CD14-positive monocyte (primary cell): ENCODE data around the gene UBE2QL1. TPM values are rescaled to one million over a fixed set of nuclear protein-coding genes. Genes with fewer than 3 reads are reported as not detected.

Experiments used
- DNase-seq, 3 donors: peaks; one replicate each; pipeline ENCODE4 v3.0.0-alpha.2; 2011 to 2022
- H2AFZ ChIP-seq: 2 replicates; pipeline ENCODE4 v1.6.0; 2012; ENCODE audit warnings: mild to moderate bottlenecking, low read depth, low read length, inconsistent platforms; ENCODE audit not compliant: insufficient read depth, poor library complexity, severe bottlenecking
- H3K27ac ChIP-seq, 2 donors: 1 replicate in 1 of 2; 2 replicates in 1 of 2; pipeline ENCODE4 v1.5.1; 2012 to 2013; ENCODE audit warnings: low read length in 2 of 2, control low read depth in 1 of 2, inconsistent platforms in 1 of 2, low read depth in 1 of 2, mild to moderate bottlenecking in 1 of 2
- H3K27me3 ChIP-seq, 2 donors: one replicate each; pipeline versions ENCODE4 v1.6.0 to v1.6.1; 2011 to 2013; ENCODE audit warnings: low read length in 2 of 2; ENCODE audit not compliant: control insufficient read depth in 2 of 2, insufficient read depth in 2 of 2
- H3K36me3 ChIP-seq, 2 donors: replicated peaks in 1 of 2; 1 replicate in 1 of 2; 2 replicates in 1 of 2; pipeline versions ENCODE4 v1.5.1 to v1.6.1; 2012 to 2013; ENCODE audit warnings: low read length in 2 of 2, control low read depth in 1 of 2, inconsistent platforms in 1 of 2, mild to moderate bottlenecking in 1 of 2; ENCODE audit not compliant: insufficient read depth in 2 of 2, control insufficient read depth in 1 of 2
- H3K4me1 ChIP-seq, 2 donors: 1 replicate in 1 of 2; 2 replicates in 1 of 2; pipeline versions ENCODE4 v1.5.1 to v1.6.1; 2012 to 2013; ENCODE audit warnings: low read length in 2 of 2, control low read depth in 1 of 2, inconsistent platforms in 1 of 2, mild to moderate bottlenecking in 1 of 2, moderate library complexity in 1 of 2; ENCODE audit not compliant: insufficient read depth in 2 of 2, control insufficient read depth in 1 of 2
- H3K4me2 ChIP-seq: replicated peaks from 2 replicates; pipeline ENCODE3; 2012; ENCODE audit warnings: low read length, moderate library complexity, mild to moderate bottlenecking; ENCODE audit not compliant: poor library complexity, severe bottlenecking; ENCODE audit errors: extremely low read depth
- H3K4me3 ChIP-seq, 3 experiments: fragments of 200-600 bp in 1 of 3; sonication (generic) in 1 of 3; replicated peaks in 1 of 3; 1 replicate in 2 of 3; 2 replicates in 1 of 3; pipeline ENCODE4 v1.5.1; 2011 to 2013; ENCODE audit warnings: low read length in 3 of 3, mild to moderate bottlenecking in 3 of 3, control low read depth in 2 of 3, low read depth in 2 of 3, inconsistent platforms in 1 of 3, moderate library complexity in 1 of 3
- H3K79me2 ChIP-seq: 2 replicates; pipeline ENCODE4 v1.6.0; 2012; ENCODE audit warnings: mild to moderate bottlenecking, control low read depth, inconsistent platforms, low read length, moderate library complexity; ENCODE audit not compliant: insufficient read depth
- H3K9ac ChIP-seq: 2 replicates; pipeline ENCODE4 v1.6.0; 2017; ENCODE audit warnings: low read length, mild to moderate bottlenecking; ENCODE audit not compliant: insufficient read depth, poor library complexity, severe bottlenecking
- H3K9me3 ChIP-seq, 2 donors: replicated peaks in 1 of 2; 1 replicate in 1 of 2; 2 replicates in 1 of 2; pipeline versions ENCODE4 v1.5.1 to v1.6.1; 2012 to 2013; ENCODE audit warnings: low read length in 2 of 2, control low read depth in 1 of 2; ENCODE audit not compliant: control insufficient read depth in 1 of 2, insufficient read depth in 1 of 2
- H4K20me1 ChIP-seq: 2 replicates; pipeline ENCODE4 v1.6.0; 2012; ENCODE audit warnings: mild to moderate bottlenecking, low read length, control low read depth, moderate library complexity; ENCODE audit not compliant: insufficient read depth
- H3K27ac Mint-ChIP-seq, 7 donors: one replicate each; pipeline ENCODE4 v1.8.0; 2020; ENCODE audit warnings: mild to moderate bottlenecking in 7 of 7, mixed read lengths in 7 of 7, moderate library complexity in 6 of 7, inconsistent platforms in 2 of 7
- H3K27me3 Mint-ChIP-seq, 3 donors: one replicate each; pipeline ENCODE4 v1.8.0; 2021 to 2022; ENCODE audit warnings: low read depth in 3 of 3, mild to moderate bottlenecking in 3 of 3, mixed read lengths in 3 of 3, moderate library complexity in 3 of 3, inconsistent platforms in 1 of 3
- H3K36me3 Mint-ChIP-seq, 2 donors: one replicate each; pipeline ENCODE4 v1.8.0; 2020; ENCODE audit warnings: mixed read lengths in 2 of 2, inconsistent platforms in 1 of 2, mild to moderate bottlenecking in 1 of 2
- H3K4me1 Mint-ChIP-seq: one replicate; pipeline ENCODE4 v1.8.0; 2020; ENCODE audit warnings: mild to moderate bottlenecking, mixed read lengths
- H3K4me3 Mint-ChIP-seq, 2 donors: one replicate each; pipeline ENCODE4 v1.8.0; 2020; ENCODE audit warnings: mild to moderate bottlenecking in 2 of 2, mixed read lengths in 2 of 2, moderate library complexity in 1 of 2
- H3K9me3 Mint-ChIP-seq, 7 donors: one replicate each; pipeline ENCODE4 v1.8.0; 2020 to 2022; ENCODE audit warnings: mixed read lengths in 7 of 7, mild to moderate bottlenecking in 6 of 7, moderate library complexity in 6 of 7, inconsistent platforms in 2 of 7
- CTCF ChIP-seq: fragments of 200-600 bp; IDR thresholded peaks from one replicate; pipeline ENCODE4 v1.8.0; 2022; ENCODE audit warnings: antibody characterized with exemption, mild to moderate bottlenecking
- WGBS: methylation state at CpG from one replicate; pipeline ENCODE4 v1.1.5; 2013; ENCODE audit warnings: missing lambda C conversion rate; ENCODE audit not compliant: insufficient coverage; 5-methylcytosine and 5-hydroxymethylcytosine counted together
- intact Hi-C, 2 donors: fragments of 100-400 bp; cut with micrococcal nuclease; formaldehyde crosslinking; loops; one replicate each; pipeline versions ENCODE4 v1.15.0 to v1.15.1; 2023
- polyA plus RNA-seq, 3 donors: library from polyadenylated mRNA; depleted of rRNA in 1 of 3; unstranded in 2 of 3; stranded (reverse) in 1 of 3; fragments of 300-500 nt in 2 of 3; fragments of >200 nt in 1 of 3; fragmentation: Illumina TruSeq in 2 of 3; gene quantifications; 1 replicate in 2 of 3; 2 replicates in 1 of 3; pipeline ENCODE4 v1.2.3, GENCODE V29; 2012 to 2021

The UBE2QL1 gene
- polyA plus RNA-seq, 3 donors, result not detected

GRCh38 chr5:6486074-6486473 lies 37.4 kb downstream of the UBE2QL1 start:
- no peak overlapping the region for H3K9ac ChIP-seq
- H3K4me1 ChIP-seq, result no peaks in the 10 kb centered on the region
- H3K4me3 ChIP-seq, result no peak overlapping the region
- no peak overlapping the region for H3K27ac ChIP-seq
- intact Hi-C loops, result no loop called here
- no peaks in the 10 kb centered on the region for H3K36me3 Mint-ChIP-seq
- H3K9me3 Mint-ChIP-seq, result peaks cover 0 to 2% (median 0%) of the 10 kb centered on the region in 7 donors
- H2AFZ ChIP-seq, result no peak overlapping the region
- H3K27me3 ChIP-seq, result no peaks in the 10 kb centered on the region
- no peak for DNase-seq
- no peak overlapping the region for H3K4me3 Mint-ChIP-seq
- H3K27me3 Mint-ChIP-seq, result peaks cover 5 to 10% (median 8%) of the 10 kb centered on the region in 3 donors
- no peaks in the 10 kb centered on the region for H3K4me1 Mint-ChIP-seq
- no peaks in the 10 kb centered on the region for H3K36me3 ChIP-seq
- no peaks in the 10 kb centered on the region for H4K20me1 ChIP-seq
- H3K79me2 ChIP-seq, result no peaks in the 10 kb centered on the region
- no CpG with 5 or more reads among the region's 1 CpG for WGBS
- H3K4me2 ChIP-seq, result no peak overlapping the region
- H3K27ac Mint-ChIP-seq, result no peak overlapping the region
- TF ChIP-seq CTCF, result no peak
- no peaks in the 10 kb centered on the region for H3K9me3 ChIP-seq

GRCh38 chr5:6487081-6487480 lies 38.4 kb downstream of the UBE2QL1 start:
- Mint-ChIP-seq H3K4me3 (no peak overlapping the region), H3K27me3 (peaks cover 5 to 11% (median 10%) of the 10 kb centered on the region in 3 donors), H3K36me3 (no peaks in the 10 kb centered on the region), H3K27ac (no peak overlapping the region), H3K9me3 (peaks cover 0 to 2% (median 0%) of the 10 kb centered on the region in 7 donors), H3K4me1 (no peaks in the 10 kb centered on the region)
- no peak overlapping the region for H3K9ac ChIP-seq
- no peak for DNase-seq
- H3K4me2 ChIP-seq, result no peak overlapping the region
- intact Hi-C loops, result no loop called here
- no peaks in the 10 kb centered on the region for H3K36me3 ChIP-seq
- no peak overlapping the region for H2AFZ ChIP-seq
- no peaks in the 10 kb centered on the region for H3K9me3 ChIP-seq
- no peaks in the 10 kb centered on the region for H4K20me1 ChIP-seq
- WGBS, result 60% methylated on average over 1 of the region's 3 CpGs
- no peak overlapping the region for H3K4me3 ChIP-seq
- H3K27me3 ChIP-seq, result no peaks in the 10 kb centered on the region
- H3K4me1 ChIP-seq, result no peaks in the 10 kb centered on the region
- TF ChIP-seq CTCF, result no peak
- no peak overlapping the region for H3K27ac ChIP-seq
- H3K79me2 ChIP-seq, result no peaks in the 10 kb centered on the region
